ENCODE data around the gene CEP131.

GRCh38 chr17:81239714-81240555 lies 17.2 kb upstream of the CEP131 start:
- TF ChIP-seq CTCF (IDR thresholded peaks at IDR 0.05) = no peak
- TF ChIP-seq POLR2A (IDR thresholded peaks at IDR 0.05) = no peak

Data from body of pancreas (tissue), 4 donors.